Prostate gland (tissue), 2 donors: ENCODE measurements around the gene OR51F2. TPM values are rescaled to one million over a fixed set of nuclear protein-coding genes. Genes with fewer than 3 reads are reported as not detected.
"Not testable (repeated sequence)": the region's sequence is repeated elsewhere in the genome, so short reads cannot be mapped to it uniquely, and the experiment has no call there.

Experiments
- DNase-seq: peaks from one replicate; pipeline ENCODE4 v3.0.0-alpha.2; 2019; ENCODE audit warnings: low spot score
- H3K27ac ChIP-seq, 2 donors: fragments of 200-600 bp; sonication (generic); 2 replicates each; pipeline ENCODE4 v1.5.1; 2017 to 2019
- H3K27me3 ChIP-seq: fragments of 200-600 bp; sonication (generic); replicated peaks from 2 replicates; pipeline ENCODE4 v1.5.1; 2019; ENCODE audit not compliant: insufficient read depth
- H3K36me3 ChIP-seq, 2 donors: fragments of 200-600 bp; sonication (generic); 1 replicate in 1 of 2; 2 replicates in 1 of 2; pipeline versions ENCODE4 v1.5.1 to v1.8.1; 2017 to 2019
- H3K4me1 ChIP-seq: fragments of 200-600 bp; sonication (generic); replicated peaks from 2 replicates; pipeline ENCODE4 v1.5.1; 2019
- H3K4me3 ChIP-seq, 2 donors: fragments of 200-600 bp; sonication (generic); 2 replicates each; pipeline ENCODE4 v1.5.1; 2017 to 2019
- H3K9me3 ChIP-seq: fragments of 200-600 bp; sonication (generic); 2 replicates; pipeline ENCODE4 v1.5.1; 2017
- POLR2A ChIP-seq: fragments of 450-650 bp; IDR thresholded peaks from one replicate; pipeline ENCODE4 v1.6.1; 2016; ENCODE audit warnings: antibody characterized with exemption, mild to moderate bottlenecking
- POLR2AphosphoS5 ChIP-seq: sonication (generic); formaldehyde crosslinking; IDR thresholded peaks from one replicate; pipeline ENCODE4 v1.6.1; 2017; ENCODE audit warnings: antibody characterized with exemption
- WGBS: methylation state at CpG from one replicate; pipeline ENCODE4 v1.1.5; 2018; 5-methylcytosine and 5-hydroxymethylcytosine counted together
- intact Hi-C: fragments of 100-400 bp; cut with DNase I; formaldehyde crosslinking; loops from one replicate; pipeline ENCODE4 v1.14.2; 2022
- total RNA-seq, 2 donors: library from RNA; depleted of rRNA; stranded (reverse); fragments of >200 nt; gene quantifications; one replicate each; pipeline ENCODE4 v1.1.0, GENCODE V29; 2016
- TF ChIP-seq, protein P1 (sequence below), 4 experiments: fragments of 200-600 bp in 2 of 4; fragments of 450-650 bp in 2 of 4; sonication (generic) in 2 of 4; IDR thresholded peaks; 1 replicate in 3 of 4; 2 replicates in 1 of 4; pipeline ENCODE4 v1.5.1; 2016 to 2019; ENCODE audit warnings: antibody characterized with exemption in 4 of 4, mild to moderate bottlenecking in 2 of 4, moderate library complexity in 2 of 4

Gene OR51F2
- total RNA-seq, 2 donors from 2014 or later = not detected

DNA sequence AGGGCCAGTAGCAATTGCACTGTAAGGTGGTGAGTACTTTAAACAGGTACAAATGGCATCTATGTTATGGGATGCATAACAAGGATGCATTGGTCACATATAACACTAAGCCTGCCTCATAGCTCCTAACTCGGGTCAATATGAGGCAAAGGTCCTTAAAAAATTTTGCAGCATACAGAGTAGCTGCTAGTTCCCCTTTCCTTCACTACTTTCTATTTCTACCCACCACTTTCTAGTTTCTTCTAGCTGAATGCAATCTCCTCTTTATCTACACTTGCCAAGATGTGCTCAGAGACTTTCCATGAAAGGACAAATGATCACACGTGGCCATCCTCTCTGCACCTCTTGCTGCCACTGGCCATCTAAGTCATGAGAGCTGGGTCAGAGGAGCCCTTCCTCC is 9.8 kb downstream of the OR51F2 start:
- no peaks in the 10 kb centered on the region for H3K27me3 ChIP-seq
- no peak overlapping the region for H3K4me3 ChIP-seq
- no peak overlapping the region for H3K27ac ChIP-seq
- H3K9me3 ChIP-seq = no peaks in the 10 kb centered on the region
- no peaks in the 10 kb centered on the region for H3K4me1 ChIP-seq
- no peaks in the 10 kb centered on the region for H3K36me3 ChIP-seq
- DNase-seq = no peak
- intact Hi-C loops = no loop called here
- WGBS = 63% methylated on average over 2 of the region's 2 CpGs
- TF ChIP-seq POLR2A (no peak), POLR2AphosphoS5 (no peak)
- TF ChIP-seq, protein P1, sequence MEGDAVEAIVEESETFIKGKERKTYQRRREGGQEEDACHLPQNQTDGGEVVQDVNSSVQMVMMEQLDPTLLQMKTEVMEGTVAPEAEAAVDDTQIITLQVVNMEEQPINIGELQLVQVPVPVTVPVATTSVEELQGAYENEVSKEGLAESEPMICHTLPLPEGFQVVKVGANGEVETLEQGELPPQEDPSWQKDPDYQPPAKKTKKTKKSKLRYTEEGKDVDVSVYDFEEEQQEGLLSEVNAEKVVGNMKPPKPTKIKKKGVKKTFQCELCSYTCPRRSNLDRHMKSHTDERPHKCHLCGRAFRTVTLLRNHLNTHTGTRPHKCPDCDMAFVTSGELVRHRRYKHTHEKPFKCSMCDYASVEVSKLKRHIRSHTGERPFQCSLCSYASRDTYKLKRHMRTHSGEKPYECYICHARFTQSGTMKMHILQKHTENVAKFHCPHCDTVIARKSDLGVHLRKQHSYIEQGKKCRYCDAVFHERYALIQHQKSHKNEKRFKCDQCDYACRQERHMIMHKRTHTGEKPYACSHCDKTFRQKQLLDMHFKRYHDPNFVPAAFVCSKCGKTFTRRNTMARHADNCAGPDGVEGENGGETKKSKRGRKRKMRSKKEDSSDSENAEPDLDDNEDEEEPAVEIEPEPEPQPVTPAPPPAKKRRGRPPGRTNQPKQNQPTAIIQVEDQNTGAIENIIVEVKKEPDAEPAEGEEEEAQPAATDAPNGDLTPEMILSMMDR (IDR thresholded peaks at IDR 0.05) = no peak

DNA sequence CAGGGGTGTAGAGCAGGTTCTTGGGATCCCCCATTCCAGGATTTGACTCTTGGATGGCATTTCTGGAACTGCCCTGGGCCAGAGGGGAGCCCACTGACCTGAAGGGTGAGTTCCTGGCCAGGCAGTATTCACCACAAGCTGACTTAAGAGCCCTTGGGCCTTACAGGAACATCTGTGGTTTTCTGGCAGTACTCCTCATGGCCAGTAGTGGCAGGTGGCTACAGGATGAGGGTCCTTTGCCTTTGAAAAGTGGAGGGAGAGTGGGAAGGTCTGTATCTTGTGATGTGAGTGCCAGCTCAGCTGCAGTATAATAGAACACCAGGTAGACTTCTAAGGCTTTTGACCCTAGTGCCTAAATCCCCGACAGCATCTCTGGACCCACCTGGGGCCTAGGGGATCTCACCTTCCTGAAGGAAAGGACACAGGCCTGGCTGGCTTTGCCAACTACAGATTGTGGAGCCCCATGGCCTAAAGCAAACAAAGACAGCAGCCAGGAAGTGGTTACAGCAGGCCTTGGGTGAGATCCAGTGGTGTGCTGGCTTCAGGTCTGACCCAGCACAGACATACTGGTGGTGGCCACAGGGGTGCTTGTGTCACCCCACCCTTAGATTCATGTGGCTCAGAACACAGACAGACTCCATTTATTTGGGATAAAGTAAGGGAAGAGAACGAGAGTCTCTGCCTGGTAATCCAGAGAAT is 18.9 kb downstream of the OR51F2 start:
- Histone ChIP-seq H3K36me3 (no peaks in the 10 kb centered on the region), H3K4me1 (no peaks in the 10 kb centered on the region), H3K9me3 (no peaks in the 10 kb centered on the region), H3K27me3 (no peaks in the 10 kb centered on the region), H3K4me3 (no peak overlapping the region), H3K27ac (no peak overlapping the region)
- intact Hi-C loops = no loop called here
- 97% methylated on average over 2 of the region's 2 CpGs for WGBS
- TF ChIP-seq POLR2AphosphoS5 = no peak
- TF ChIP-seq POLR2A = no peak
- TF ChIP-seq, protein P1 (IDR thresholded peaks at IDR 0.05) = no peak
- DNase-seq = no peak

DNA sequence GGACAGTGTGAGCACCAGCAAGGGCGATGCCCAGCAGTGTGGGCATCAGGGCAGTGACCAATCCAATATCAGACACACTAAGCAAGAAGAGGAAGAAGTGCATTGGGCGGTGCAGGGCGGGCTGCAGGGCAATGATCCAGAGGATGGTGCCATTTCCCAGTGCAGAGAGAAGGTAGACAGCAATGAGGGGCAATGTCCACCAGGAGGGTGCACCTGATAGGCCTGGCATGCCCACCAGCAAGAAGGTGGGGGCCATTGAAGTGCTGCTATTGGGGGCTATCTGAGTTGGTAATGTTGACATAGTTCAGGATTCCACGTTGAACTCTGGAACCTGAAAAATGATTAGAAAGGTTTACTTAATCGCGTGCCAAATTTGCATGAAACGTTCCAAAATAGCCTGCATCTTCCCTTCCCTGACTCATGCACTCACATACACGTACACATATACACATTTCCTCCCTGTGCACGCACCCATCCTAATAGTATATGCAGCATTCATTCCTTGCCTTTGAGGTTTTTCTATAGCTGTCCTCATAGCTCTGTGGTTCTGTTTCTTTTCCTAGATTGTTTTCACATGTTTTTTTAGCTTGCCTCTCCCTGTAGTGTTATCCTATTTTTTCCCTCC is 27.9 kb downstream of the OR51F2 start, which contains the start of gene OR51S1:
Gene OR51S1, minus strand, starts transcription at position 301 of the 625 bp plus-strand sequence. Its CDS starts 0 bp downstream, at position 301.
- H3K36me3 ChIP-seq = no peaks in the 10 kb centered on the region
- DNase-seq = no peak
- H3K27ac ChIP-seq = no peak within 1 kb of the TSS
- no peak for TF ChIP-seq POLR2AphosphoS5
- TF ChIP-seq POLR2A = no peak
- TF ChIP-seq, protein P1 (IDR thresholded peaks at IDR 0.05) = no peak
- H3K4me3 ChIP-seq = no peak within 1 kb of the TSS
- H3K9me3 ChIP-seq = no peaks in the 10 kb centered on the region
- H3K27me3 ChIP-seq = no peaks in the 10 kb centered on the region
- intact Hi-C loops = no loop called here
- H3K4me1 ChIP-seq = no peaks in the 10 kb centered on the region
- WGBS = 80% methylated on average over 9 of the region's 9 CpGs

DNA sequence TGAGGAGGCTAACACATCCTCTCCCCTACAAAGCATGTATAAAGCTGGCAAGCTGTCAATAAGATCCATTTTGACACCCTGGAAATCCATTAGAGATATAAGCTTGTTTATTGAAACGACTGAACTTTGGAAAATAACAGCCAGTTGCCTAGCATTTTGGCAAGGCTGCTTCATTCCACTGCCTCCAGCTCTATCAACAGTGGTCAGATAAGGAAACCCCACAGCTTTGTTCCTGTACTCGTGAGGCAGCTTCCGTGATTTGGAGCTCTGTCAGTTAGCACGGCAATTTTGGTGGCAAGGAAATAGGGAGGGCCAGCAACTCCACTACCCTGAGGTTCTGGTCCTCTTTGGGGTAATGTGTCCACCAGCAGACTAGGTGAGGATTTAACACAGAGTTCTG is 29.9 kb downstream of the OR51F2 start:
- Histone ChIP-seq H3K27ac (no peak overlapping the region), H3K27me3 (no peaks in the 10 kb centered on the region), H3K4me3 (no peak overlapping the region), H3K36me3 (no peaks in the 10 kb centered on the region), H3K9me3 (no peaks in the 10 kb centered on the region), H3K4me1 (no peaks in the 10 kb centered on the region)
- 16% methylated on average over 4 of the region's 4 CpGs for WGBS
- no peak for DNase-seq
- TF ChIP-seq POLR2A (no peak), POLR2AphosphoS5 (no peak)
- TF ChIP-seq, protein P1 (IDR thresholded peaks at IDR 0.05) = no peak
- intact Hi-C loops = no loop called here

DNA sequence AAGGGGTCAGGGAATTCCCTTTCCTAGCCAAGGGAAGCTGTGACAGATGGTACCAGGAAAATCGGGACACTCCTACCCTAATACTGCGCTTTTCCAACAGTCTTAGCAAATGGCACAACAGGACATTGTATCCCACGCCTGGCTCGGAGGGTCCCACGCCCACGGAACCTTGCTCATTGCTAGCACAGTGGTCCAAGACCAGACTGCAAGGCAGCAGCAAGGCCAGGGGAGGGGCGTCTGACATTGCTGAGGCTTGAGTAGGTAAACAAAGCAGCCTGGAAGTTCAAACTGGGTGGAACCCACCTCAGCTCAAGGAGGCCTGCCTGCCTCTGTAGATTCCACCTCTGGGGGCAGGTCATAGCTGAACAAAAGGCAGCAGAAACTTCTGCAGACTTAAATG is 33.2 kb downstream of the OR51F2 start:
- not testable (repeated sequence) for H3K4me1 ChIP-seq
- WGBS = 84% methylated on average over 7 of the region's 7 CpGs

More for the DNA sequence above, 33.2 kb downstream of the OR51F2 start:
- H3K27ac ChIP-seq, H3K4me3 ChIP-seq, intact Hi-C loops, H3K36me3 ChIP-seq, DNase-seq, H3K9me3 ChIP-seq, H3K27me3 ChIP-seq: not testable (repeated sequence)
